ENCODE data around the gene PHTF2. TPM values are rescaled to one million over a fixed set of nuclear protein-coding genes. Genes with fewer than 3 reads are reported as not detected.

The PHTF2 gene
- total and polyA plus RNA-seq, 2 donors (not counting 3 experiments of a cell fraction or from before 2014, with no cell fraction given) = 13.3 to 21.4 TPM

GRCh38 chr7:77931841-77932240 lies 133.3 kb downstream of the PHTF2 start:
- Histone ChIP-seq H3K4me1 (ENCODE audit: control insufficient read depth, extremely low read depth, insufficient read depth, low read length) (peaks cover 5% of the 10 kb centered on the region), H3K27me3 (ENCODE audit: control insufficient read depth in 2 of 2, insufficient read depth in 2 of 2, low read length in 2 of 2) (no peaks in the 10 kb centered on the region), H3K9me3 (replicated peaks; ENCODE audit: control insufficient read depth, insufficient read depth, low read length) (no peaks in the 10 kb centered on the region), H3K9me1 (replicated peaks; ENCODE audit: control insufficient read depth, extremely low read depth, insufficient read depth, low read length) (no peaks in the 10 kb centered on the region), H3K36me3 (ENCODE audit: control insufficient read depth in 2 of 2, extremely low read depth in 1 of 2, insufficient read depth in 2 of 2, low read length in 2 of 2) (peaks cover 0 to 2% of the 10 kb centered on the region in 2 experiments), H4K20me1 (replicated peaks; ENCODE audit: control insufficient read depth, extremely low read depth, insufficient read depth, low read length) (no peaks in the 10 kb centered on the region), H3K9ac (replicated peaks; ENCODE audit: extremely low read depth, insufficient read depth, low read length) (no peak overlapping the region), H3K27ac (ENCODE audit: insufficient read depth, low read depth, low read length) (no peak overlapping the region), H2AFZ (ENCODE audit: low read depth, low read length) (no peak overlapping the region), H3K4me2 (ENCODE audit: insufficient read depth, low read length) (no peak overlapping the region), H3K79me2 (ENCODE audit: control insufficient read depth, insufficient read depth, low read length) (no peaks in the 10 kb centered on the region), H3K4me3 (replicated peaks in 1 of 3; ENCODE audit: insufficient read depth in 1 of 3, low read depth in 1 of 3, low read length in 3 of 3) (no peak overlapping the region)
- ChIA-PET CTCF (interaction anchor here (1.2 to 4.5 kb wide), 2 partner anchors 89 to 280 kb away, joined by 3 to 43 read pairs; no protein-coding TSS in a partner anchor), POLR2A (no interaction called here)
- dilution Hi-C loops (cut with MboI; ENCODE audit: extremely low pct_ligation_motif_present, low sequenced_read_pairs) = no loop called here
- intact Hi-C loops (cut with micrococcal nuclease) = no loop called here
- FAIRE-seq (no peak), DNase-seq (ENCODE audit: low read depth, low spot score) (no peak)
- BruUV-seq (replicated peaks) = no TSS peak
- TF ChIP-seq POLR2AphosphoS5 (IDR thresholded peaks at IDR 0.05; ENCODE audit: insufficient read depth, low read depth, low read length) (no peak), POLR2A (IDR thresholded peaks at IDR 0.05; ENCODE audit: low read depth, low read length) (no peak), GATA2 (IDR thresholded peaks at IDR 0.05; ENCODE audit: insufficient read depth, insufficient read length, low read depth, low read length) (no peak), FOS (IDR thresholded peaks at IDR 0.05; ENCODE audit: borderline replicate concordance, insufficient read depth, low read length) (no peak), MYC (IDR thresholded peaks at IDR 0.05; ENCODE audit: low read depth, low read length) (no peak)

GRCh38 chr7:77933394-77933793 lies 134.8 kb downstream of the PHTF2 start:
- H3K9me3 ChIP-seq (replicated peaks; ENCODE audit: control insufficient read depth, insufficient read depth, low read length) = no peaks in the 10 kb centered on the region
- H3K9me1 ChIP-seq (replicated peaks; ENCODE audit: control insufficient read depth, extremely low read depth, insufficient read depth, low read length) = no peaks in the 10 kb centered on the region
- no peak overlapping the region for H3K9ac ChIP-seq (replicated peaks; ENCODE audit: extremely low read depth, insufficient read depth, low read length)
- TF ChIP-seq POLR2A (IDR thresholded peaks at IDR 0.05; ENCODE audit: low read depth, low read length) = no peak
- TF ChIP-seq GATA2 (IDR thresholded peaks at IDR 0.05; ENCODE audit: insufficient read depth, insufficient read length, low read depth, low read length) = no peak
- TF ChIP-seq CTCF (IDR thresholded peaks at IDR 0.05; ENCODE audit: extremely low read depth in 1 of 2, insufficient read depth in 1 of 2, low read depth in 1 of 2, low read length in 2 of 2) = no peak
- no peak for TF ChIP-seq MAX (IDR thresholded peaks at IDR 0.05; ENCODE audit: insufficient read depth, insufficient read length)
- no peak for TF ChIP-seq POLR2AphosphoS5 (IDR thresholded peaks at IDR 0.05; ENCODE audit: insufficient read depth, low read depth, low read length)
- TF ChIP-seq MYC (IDR thresholded peaks at IDR 0.05; ENCODE audit: low read depth, low read length) = no peak
- peak; percentile 64 for TF ChIP-seq FOS (IDR thresholded peaks at IDR 0.05; ENCODE audit: borderline replicate concordance, insufficient read depth, low read length)
- TF ChIP-seq EZH2 (IDR thresholded peaks at IDR 0.05; ENCODE audit: borderline replicate concordance, low read depth, low read length, severe bottlenecking) = no peak
- TF ChIP-seq JUN (IDR thresholded peaks at IDR 0.05; ENCODE audit: borderline replicate concordance, insufficient read depth, insufficient read length, low read depth) = peak; percentile 60
- FAIRE-seq (peak; percentile 8), DNase-seq (ENCODE audit: low read depth, low spot score) (peak; percentile 70)
- no peaks in the 10 kb centered on the region for H3K79me2 ChIP-seq (ENCODE audit: control insufficient read depth, insufficient read depth, low read length)
- peaks cover 0 to 2% of the 10 kb centered on the region in 2 experiments for H3K36me3 ChIP-seq (ENCODE audit: control insufficient read depth in 2 of 2, extremely low read depth in 1 of 2, insufficient read depth in 2 of 2, low read length in 2 of 2)
- ChIA-PET CTCF (interaction anchor here (0.7 to 4.5 kb wide), 9 partner anchors 27 to 281 kb away, joined by 3 to 43 read pairs (median 4); partner anchors contain the start of genes PHTF2 and TMEM60), POLR2A (no interaction called here)
- H3K27ac ChIP-seq (ENCODE audit: insufficient read depth, low read depth, low read length) = no peak overlapping the region
- dilution Hi-C loops (cut with MboI; ENCODE audit: extremely low pct_ligation_motif_present, low sequenced_read_pairs) = no loop called here
- no peaks in the 10 kb centered on the region for H3K27me3 ChIP-seq (ENCODE audit: control insufficient read depth in 2 of 2, insufficient read depth in 2 of 2, low read length in 2 of 2)
- H3K4me3 ChIP-seq (replicated peaks in 1 of 3; ENCODE audit: insufficient read depth in 1 of 3, low read depth in 1 of 3, low read length in 3 of 3) = no peak overlapping the region
- intact Hi-C loops (cut with micrococcal nuclease) = no loop called here
- H4K20me1 ChIP-seq (replicated peaks; ENCODE audit: control insufficient read depth, extremely low read depth, insufficient read depth, low read length) = no peaks in the 10 kb centered on the region
- H3K4me2 ChIP-seq (ENCODE audit: insufficient read depth, low read length) = no peak overlapping the region
- no TSS peak for BruUV-seq (replicated peaks)
- H2AFZ ChIP-seq (ENCODE audit: low read depth, low read length) = no peak overlapping the region
- H3K4me1 ChIP-seq (ENCODE audit: control insufficient read depth, extremely low read depth, insufficient read depth, low read length) = peaks cover 5% of the 10 kb centered on the region
